ENCODE measurements around the gene MT1E. TPM values are rescaled to one million over a fixed set of nuclear protein-coding genes. Genes with fewer than 3 reads are reported as not detected.

Gene MT1E
- total RNA-seq, 1 experiment from 2014 or later: 25.9 TPM

- Histone ChIP-seq H3K4me2 (ENCODE audit: insufficient read depth, insufficient read length, low read length) (peak within 1 kb of the TSS; percentile 85), H3K9ac (ENCODE audit: extremely low read depth, insufficient read length, low read length) (no peak within 1 kb of the TSS), H2BK20ac (ENCODE audit: low read depth, low read length, poor library complexity, severe bottlenecking) (no peak within 1 kb of the TSS), H2AK5ac (ENCODE audit: insufficient read length, low read length) (no peak within 1 kb of the TSS), H3K56ac (ENCODE audit: insufficient read length, low read depth, low read length) (no peak within 1 kb of the TSS), H3K18ac (ENCODE audit: insufficient read length, low read depth, low read length) (no peak within 1 kb of the TSS), H2BK12ac (ENCODE audit: insufficient read length, low read depth, low read length) (no peak within 1 kb of the TSS), H4K5ac (ENCODE audit: insufficient read length, low read depth, low read length) (no peak within 1 kb of the TSS), H3K23ac (ENCODE audit: insufficient read length, low read depth, low read length) (no peak within 1 kb of the TSS), H4K20me1 (ENCODE audit: control insufficient read depth, insufficient read depth, insufficient read length) (no peaks in the 10 kb centered on the region), H3K14ac (ENCODE audit: insufficient read depth, low read length) (no peak within 1 kb of the TSS), H3K4me1 (ENCODE audit: insufficient read depth, low read length) (peaks cover 6% of the 10 kb centered on the region; the same call in 1 of the 2 replicates), H2BK15ac (ENCODE audit: low read depth, low read length) (no peak within 1 kb of the TSS), H3K27me3 (ENCODE audit: insufficient read depth, low read length) (peaks cover 65% of the 10 kb centered on the region), H4K8ac (replicated peaks; ENCODE audit: insufficient read length, low read depth, low read length) (no peak within 1 kb of the TSS), H3K79me1 (ENCODE audit: insufficient read depth, low read depth, low read length, poor library complexity, severe bottlenecking) (no peaks in the 10 kb centered on the region), H2BK120ac (ENCODE audit: low read depth, low read length, poor library complexity, severe bottlenecking) (no peak within 1 kb of the TSS), H3K4ac (ENCODE audit: low read depth, low read length) (no peak within 1 kb of the TSS), H3K9me3 (ENCODE audit: control insufficient read depth, low read depth, low read length) (no peaks in the 10 kb centered on the region), H2AFZ (ENCODE audit: low read length) (no peak within 1 kb of the TSS), H3K27ac (ENCODE audit: insufficient read length, low read depth, low read length) (no peak within 1 kb of the TSS), H3K23me2 (ENCODE audit: insufficient read length, low read depth, low read length, poor library complexity, severe bottlenecking) (peaks cover 12% of the 10 kb centered on the region), H2BK5ac (ENCODE audit: insufficient read length, low read length) (no peak within 1 kb of the TSS), H3T11ph (ENCODE audit: low read length) (no peak within 1 kb of the TSS), H3K79me2 (ENCODE audit: insufficient read depth, low read length) (no peaks in the 10 kb centered on the region), H4K91ac (ENCODE audit: insufficient read length, low read depth, low read length) (no peak within 1 kb of the TSS)
- H3K9me3 Mint-ChIP-seq: no peaks in the 10 kb centered on the region
- DNase-seq: peak; percentile 50
- peak within 1 kb of the TSS in 1 of 3 experiments; percentile 88; a peak in 1 of 7 replicates for H3K27ac Mint-ChIP-seq
- peaks cover 98% of the 10 kb centered on the region for H3K27me3 Mint-ChIP-seq (ENCODE audit: low read depth)
- peaks cover 3 to 35% of the 10 kb centered on the region in 2 experiments; a peak in 3 of 4 replicates for H3K4me1 Mint-ChIP-seq
- peak within 1 kb of the TSS; percentile 49 to 76 for H3K4me3 Mint-ChIP-seq
- TF ChIP-seq CTCF (conservative IDR thresholded peaks at IDR 0.05): no peak
- WGBS (ENCODE audit: extremely low coverage, insufficient read length, low lambda C conversion rate): no CpG with 5 or more reads among the region's 46 CpGs
- no peaks in the 10 kb centered on the region for H3K36me3 Mint-ChIP-seq (ENCODE audit: insufficient read depth in 1 of 3, low read depth in 3 of 3)
Measured at GRCh38 chr16:56667581-56668571, 42.3 kb downstream of the MT1E start, which contains the start of gene MT1G. TSS of gene MT1G (minus strand) at chr16:56668065. CDS start at chr16:56667993, 72 bp downstream.

Measured in H9 (cell line).